ENCODE data around the gene NMRK1. TPM values are rescaled to one million over a fixed set of nuclear protein-coding genes. Genes with fewer than 3 reads are reported as not detected.

NMRK1 gene
- total and polyA plus RNA-seq, 2 donors (not counting 3 experiments of a cell fraction or from before 2014, with no cell fraction given): 24.3 to 32.6 TPM

GRCh38 chr9:75112789-75113188, 24.8 kb upstream of the NMRK1 start:
- H3K27ac ChIP-seq (ENCODE audit: insufficient read depth, low read depth, low read length): no peak overlapping the region
- H3K9me1 ChIP-seq (replicated peaks; ENCODE audit: control insufficient read depth, extremely low read depth, insufficient read depth, low read length): no peaks in the 10 kb centered on the region
- H3K9me3 ChIP-seq (replicated peaks; ENCODE audit: control insufficient read depth, insufficient read depth, low read length): no peaks in the 10 kb centered on the region
- no peak overlapping the region for H2AFZ ChIP-seq (ENCODE audit: low read depth, low read length)
- peaks cover 2% of the 10 kb centered on the region for H4K20me1 ChIP-seq (replicated peaks; ENCODE audit: control insufficient read depth, extremely low read depth, insufficient read depth, low read length)
- H3K4me3 ChIP-seq (replicated peaks in 1 of 3; ENCODE audit: insufficient read depth in 1 of 3, low read depth in 1 of 3, low read length in 3 of 3): no peak overlapping the region
- peaks cover 36% of the 10 kb centered on the region for H3K4me1 ChIP-seq (ENCODE audit: control insufficient read depth, extremely low read depth, insufficient read depth, low read length)
- H3K27me3 ChIP-seq (ENCODE audit: control insufficient read depth in 2 of 2, insufficient read depth in 2 of 2, low read length in 2 of 2): no peaks in the 10 kb centered on the region
- FAIRE-seq (peak; percentile 62), DNase-seq (ENCODE audit: low read depth, low spot score) (peak; percentile 23)
- TF ChIP-seq POLR2AphosphoS5 (IDR thresholded peaks at IDR 0.05; ENCODE audit: insufficient read depth, low read depth, low read length): no peak
- no peak for TF ChIP-seq EZH2 (IDR thresholded peaks at IDR 0.05; ENCODE audit: borderline replicate concordance, low read depth, low read length, severe bottlenecking)
- no peak for TF ChIP-seq GATA2 (IDR thresholded peaks at IDR 0.05; ENCODE audit: insufficient read depth, insufficient read length, low read depth, low read length)
- TF ChIP-seq, protein P1, sequence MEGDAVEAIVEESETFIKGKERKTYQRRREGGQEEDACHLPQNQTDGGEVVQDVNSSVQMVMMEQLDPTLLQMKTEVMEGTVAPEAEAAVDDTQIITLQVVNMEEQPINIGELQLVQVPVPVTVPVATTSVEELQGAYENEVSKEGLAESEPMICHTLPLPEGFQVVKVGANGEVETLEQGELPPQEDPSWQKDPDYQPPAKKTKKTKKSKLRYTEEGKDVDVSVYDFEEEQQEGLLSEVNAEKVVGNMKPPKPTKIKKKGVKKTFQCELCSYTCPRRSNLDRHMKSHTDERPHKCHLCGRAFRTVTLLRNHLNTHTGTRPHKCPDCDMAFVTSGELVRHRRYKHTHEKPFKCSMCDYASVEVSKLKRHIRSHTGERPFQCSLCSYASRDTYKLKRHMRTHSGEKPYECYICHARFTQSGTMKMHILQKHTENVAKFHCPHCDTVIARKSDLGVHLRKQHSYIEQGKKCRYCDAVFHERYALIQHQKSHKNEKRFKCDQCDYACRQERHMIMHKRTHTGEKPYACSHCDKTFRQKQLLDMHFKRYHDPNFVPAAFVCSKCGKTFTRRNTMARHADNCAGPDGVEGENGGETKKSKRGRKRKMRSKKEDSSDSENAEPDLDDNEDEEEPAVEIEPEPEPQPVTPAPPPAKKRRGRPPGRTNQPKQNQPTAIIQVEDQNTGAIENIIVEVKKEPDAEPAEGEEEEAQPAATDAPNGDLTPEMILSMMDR (IDR thresholded peaks at IDR 0.05; ENCODE audit: extremely low read depth in 1 of 2, insufficient read depth in 1 of 2, low read depth in 1 of 2, low read length in 2 of 2): no peak
- no peak for TF ChIP-seq JUN (IDR thresholded peaks at IDR 0.05; ENCODE audit: borderline replicate concordance, insufficient read depth, insufficient read length, low read depth)
- TF ChIP-seq MAX (IDR thresholded peaks at IDR 0.05; ENCODE audit: insufficient read depth, insufficient read length): no peak
- TF ChIP-seq MYC (IDR thresholded peaks at IDR 0.05; ENCODE audit: low read depth, low read length): no peak
- no peak for TF ChIP-seq FOS (IDR thresholded peaks at IDR 0.05; ENCODE audit: borderline replicate concordance, insufficient read depth, low read length)
- H3K79me2 ChIP-seq (ENCODE audit: control insufficient read depth, insufficient read depth, low read length): peaks cover 68% of the 10 kb centered on the region
- H3K9ac ChIP-seq (replicated peaks; ENCODE audit: extremely low read depth, insufficient read depth, low read length): no peak overlapping the region
- intact Hi-C loops (cut with micrococcal nuclease) (no loop called here), dilution Hi-C loops (cut with MboI; ENCODE audit: extremely low pct_ligation_motif_present, low sequenced_read_pairs) (no loop called here)
- ChIA-PET POLR2A (no interaction called here), CTCF (interaction anchor here (1.0 to 1.2 kb wide), 2 partner anchors 73 to 82 kb away, joined by 4 read pairs; no protein-coding TSS in a partner anchor)
- H3K36me3 ChIP-seq (ENCODE audit: control insufficient read depth in 2 of 2, extremely low read depth in 1 of 2, insufficient read depth in 2 of 2, low read length in 2 of 2): peaks cover 0 to 3% of the 10 kb centered on the region in 2 experiments
- BruUV-seq (replicated peaks): no TSS peak
- H3K4me2 ChIP-seq (ENCODE audit: insufficient read depth, low read length): peak overlapping the region; percentile 73

Measured in endothelial cell of umbilical vein (primary cell).